ENCODE measurements around the gene NOX5. TPM values are rescaled to one million over a fixed set of nuclear protein-coding genes. Genes with fewer than 3 reads are reported as not detected.

NOX5 gene
- total and polyA plus RNA-seq, 2 experiments from 2014 or later, result 0.11 TPM; not detected in 1

GRCh38 chr15:69034352-69034751 lies 19.9 kb downstream of the NOX5 start:
- Histone ChIP-seq H3K9ac (no peak overlapping the region), H3K27ac (peak overlapping the region; percentile 33)
- WGBS, 2 experiments (ENCODE audit: low coverage in 1 of 2, low lambda C conversion rate in 2 of 2, missing lambda C conversion rate in 2 of 2), result 1 to 2% methylated on average over 4 of the region's 4 CpGs

GRCh38 chr15:69035205-69035917 lies 20.9 kb downstream of the NOX5 start:
- Histone ChIP-seq H3K9me2 (ENCODE audit: insufficient read depth) (no peaks in the 10 kb centered on the region), H3K36me3 (ENCODE audit: low read depth) (no peaks in the 10 kb centered on the region), H3K27me3 (replicated peaks; ENCODE audit: insufficient read depth) (peaks cover 5% of the 10 kb centered on the region; the same call in 1 of the 2 replicates), H3K79me2 (ENCODE audit: insufficient read depth) (no peaks in the 10 kb centered on the region), H2AFZ (no peak overlapping the region), H3K4me1 (ENCODE audit: insufficient read depth) (peaks cover 13% of the 10 kb centered on the region), H4K20me1 (ENCODE audit: insufficient read depth) (no peaks in the 10 kb centered on the region), H3K27ac (no peak overlapping the region), H3F3A (ENCODE audit: insufficient read depth) (peaks cover 10% of the 10 kb centered on the region; the same call in 1 of the 2 replicates), H3K9ac (no peak overlapping the region), H3K4me3 (no peak overlapping the region), H3K4me2 (ENCODE audit: unreplicated experiment) (no peak overlapping the region), H3K9me3 (ENCODE audit: low read depth) (no peaks in the 10 kb centered on the region)
- no peak for TF ChIP-seq EZH2 (IDR thresholded peaks at IDR 0.05; ENCODE audit: insufficient read depth, poor library complexity, severe bottlenecking)
- no peak for TF ChIP-seq EZH2phosphoT487 (IDR thresholded peaks at IDR 0.05; ENCODE audit: insufficient read depth, low read depth)
- in situ Hi-C loops (cut with MboI), result no loop called here
- 74 to 75% methylated on average over 16 of the region's 16 CpGs for WGBS, 2 experiments (ENCODE audit: low coverage in 1 of 2, low lambda C conversion rate in 2 of 2, missing lambda C conversion rate in 2 of 2)
- no peak for DNase-seq

More at GRCh38 chr15:69034352-69034751, 19.9 kb downstream of the NOX5 start:
- Histone ChIP-seq H3F3A (ENCODE audit: insufficient read depth) (peaks cover 10% of the 10 kb centered on the region; the same call in 1 of the 2 replicates), H3K36me3 (ENCODE audit: low read depth) (no peaks in the 10 kb centered on the region), H4K20me1 (ENCODE audit: insufficient read depth) (no peaks in the 10 kb centered on the region), H3K4me2 (ENCODE audit: unreplicated experiment) (peak overlapping the region; percentile 15), H3K9me2 (ENCODE audit: insufficient read depth) (no peaks in the 10 kb centered on the region), H3K79me2 (ENCODE audit: insufficient read depth) (no peaks in the 10 kb centered on the region), H3K4me1 (ENCODE audit: insufficient read depth) (peaks cover 13% of the 10 kb centered on the region), H2AFZ (no peak overlapping the region), H3K4me3 (no peak overlapping the region), H3K27me3 (replicated peaks; ENCODE audit: insufficient read depth) (peaks cover 5% of the 10 kb centered on the region; the same call in 1 of the 2 replicates), H3K9me3 (ENCODE audit: low read depth) (no peaks in the 10 kb centered on the region)
- TF ChIP-seq EZH2phosphoT487 (IDR thresholded peaks at IDR 0.05; ENCODE audit: insufficient read depth, low read depth) (peak; percentile 92), EZH2 (IDR thresholded peaks at IDR 0.05; ENCODE audit: insufficient read depth, poor library complexity, severe bottlenecking) (no peak)
- in situ Hi-C loops (cut with MboI), result no loop called here
- DNase-seq, result peak; percentile 92

GRCh38 chr15:69035918-69036258 lies 21.4 kb downstream of the NOX5 start:
- Histone ChIP-seq H3K36me3 (ENCODE audit: low read depth) (no peaks in the 10 kb centered on the region), H2AFZ (no peak overlapping the region), H3K4me2 (ENCODE audit: unreplicated experiment) (no peak overlapping the region), H3K9ac (no peak overlapping the region), H3K4me1 (ENCODE audit: insufficient read depth) (peaks cover 13% of the 10 kb centered on the region), H3F3A (ENCODE audit: insufficient read depth) (peaks cover 10% of the 10 kb centered on the region; the same call in 1 of the 2 replicates), H4K20me1 (ENCODE audit: insufficient read depth) (no peaks in the 10 kb centered on the region), H3K9me2 (ENCODE audit: insufficient read depth) (no peaks in the 10 kb centered on the region), H3K4me3 (no peak overlapping the region), H3K27ac (no peak overlapping the region), H3K9me3 (ENCODE audit: low read depth) (no peaks in the 10 kb centered on the region), H3K27me3 (replicated peaks; ENCODE audit: insufficient read depth) (peaks cover 5% of the 10 kb centered on the region), H3K79me2 (ENCODE audit: insufficient read depth) (no peaks in the 10 kb centered on the region)
- TF ChIP-seq EZH2phosphoT487 (IDR thresholded peaks at IDR 0.05; ENCODE audit: insufficient read depth, low read depth) (no peak), EZH2 (IDR thresholded peaks at IDR 0.05; ENCODE audit: insufficient read depth, poor library complexity, severe bottlenecking) (no peak)
- 95 to 100% methylated on average over 1 of the region's 1 CpG for WGBS, 2 experiments (ENCODE audit: low coverage in 1 of 2, low lambda C conversion rate in 2 of 2, missing lambda C conversion rate in 2 of 2)
- no peak for DNase-seq
- in situ Hi-C loops (cut with MboI), result no loop called here

GRCh38 chr15:69036826-69037225 lies 22.3 kb downstream of the NOX5 start:
- H2AFZ ChIP-seq, result no peak overlapping the region
- H3K79me2 ChIP-seq (ENCODE audit: insufficient read depth), result no peaks in the 10 kb centered on the region
- H4K20me1 ChIP-seq (ENCODE audit: insufficient read depth), result no peaks in the 10 kb centered on the region
- no peaks in the 10 kb centered on the region for H3K9me3 ChIP-seq (ENCODE audit: low read depth)
- no peaks in the 10 kb centered on the region for H3K36me3 ChIP-seq (ENCODE audit: low read depth)
- no peak for TF ChIP-seq EZH2phosphoT487 (IDR thresholded peaks at IDR 0.05; ENCODE audit: insufficient read depth, low read depth)
- no peak for TF ChIP-seq EZH2 (IDR thresholded peaks at IDR 0.05; ENCODE audit: insufficient read depth, poor library complexity, severe bottlenecking)
- 88 to 96% methylated on average over 5 of the region's 5 CpGs for WGBS, 2 experiments (ENCODE audit: low coverage in 1 of 2, low lambda C conversion rate in 2 of 2, missing lambda C conversion rate in 2 of 2)
- no peak overlapping the region for H3K4me2 ChIP-seq (ENCODE audit: unreplicated experiment)
- in situ Hi-C loops (cut with MboI), result no loop called here
- peaks cover 10% of the 10 kb centered on the region; the same call in 1 of the 2 replicates for H3F3A ChIP-seq (ENCODE audit: insufficient read depth)
- H3K4me1 ChIP-seq (ENCODE audit: insufficient read depth), result peaks cover 12% of the 10 kb centered on the region
- H3K27ac ChIP-seq, result no peak overlapping the region
- no peak for DNase-seq
- peaks cover 5% of the 10 kb centered on the region for H3K27me3 ChIP-seq (replicated peaks; ENCODE audit: insufficient read depth)
- H3K9ac ChIP-seq, result no peak overlapping the region
- no peak overlapping the region for H3K4me3 ChIP-seq
- no peaks in the 10 kb centered on the region for H3K9me2 ChIP-seq (ENCODE audit: insufficient read depth)

All from GM23248 (cell line).